Activated CD8-positive, alpha-beta memory T cell treated with anti-CD3 and anti-CD28 coated beads, Interleukin-2, amount 50 U/mL, for 24 hours (primary cell): ENCODE results near the gene CHST11.

Source experiments
- DNase-seq: peaks from one replicate; pipeline ENCODE4 v3.0.0-alpha.2; 2020; ENCODE audit errors: extremely low read depth

Gene CHST11

GRCh38 chr12:104456417-104456949 lies at the start of gene CHST11:
Gene CHST11 (plus strand): TSS chr12:104456948.
- peak; percentile 41 for DNase-seq

- DNase-seq, result no peak
Observed at GRCh38 chr12:104407438-104407837, 49.3 kb upstream of the CHST11 start.

DNA sequence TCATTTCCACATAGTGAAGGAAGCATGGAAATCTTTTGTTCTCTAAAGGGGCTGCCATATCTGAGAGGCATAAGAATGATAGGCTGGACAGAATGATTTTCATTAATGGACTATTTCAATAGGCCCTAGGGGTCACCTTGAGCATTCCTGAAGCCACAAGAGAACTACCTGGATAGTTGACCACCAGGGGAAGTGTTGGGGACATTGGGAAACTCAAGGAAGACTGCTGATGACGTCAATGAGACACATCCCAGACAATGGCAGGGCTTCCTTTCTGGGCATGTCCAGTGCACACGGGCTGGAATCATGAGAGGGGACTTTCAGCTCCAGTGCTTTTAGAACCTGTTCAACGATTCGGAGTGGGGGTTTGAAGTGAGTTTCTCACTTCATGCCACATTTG lies 48.8 kb upstream of the CHST11 start:
- DNase-seq, result no peak

DNA sequence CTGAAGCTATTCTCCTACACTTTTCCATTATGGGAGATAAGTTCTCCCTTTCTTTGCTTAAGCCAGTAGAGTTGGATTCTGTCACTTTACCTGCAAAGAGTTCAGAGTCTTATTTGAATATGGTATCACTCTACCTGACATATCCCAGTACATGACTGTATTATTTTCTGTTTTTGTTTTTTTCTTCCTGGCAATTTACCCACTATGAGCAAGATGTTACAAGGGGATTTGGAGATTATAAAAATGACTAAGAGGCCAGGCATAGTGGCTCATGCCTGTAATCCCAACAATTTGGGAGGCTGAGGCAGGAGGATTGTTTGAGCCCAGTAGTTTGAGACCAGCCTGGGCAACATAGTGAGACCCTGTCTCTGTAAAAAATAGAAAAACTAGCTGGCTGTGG lies 46.4 kb upstream of the CHST11 start:
- no peak for DNase-seq

- no peak for DNase-seq
Observed at GRCh38 chr12:104410786-104411185, 46.0 kb upstream of the CHST11 start.

DNA sequence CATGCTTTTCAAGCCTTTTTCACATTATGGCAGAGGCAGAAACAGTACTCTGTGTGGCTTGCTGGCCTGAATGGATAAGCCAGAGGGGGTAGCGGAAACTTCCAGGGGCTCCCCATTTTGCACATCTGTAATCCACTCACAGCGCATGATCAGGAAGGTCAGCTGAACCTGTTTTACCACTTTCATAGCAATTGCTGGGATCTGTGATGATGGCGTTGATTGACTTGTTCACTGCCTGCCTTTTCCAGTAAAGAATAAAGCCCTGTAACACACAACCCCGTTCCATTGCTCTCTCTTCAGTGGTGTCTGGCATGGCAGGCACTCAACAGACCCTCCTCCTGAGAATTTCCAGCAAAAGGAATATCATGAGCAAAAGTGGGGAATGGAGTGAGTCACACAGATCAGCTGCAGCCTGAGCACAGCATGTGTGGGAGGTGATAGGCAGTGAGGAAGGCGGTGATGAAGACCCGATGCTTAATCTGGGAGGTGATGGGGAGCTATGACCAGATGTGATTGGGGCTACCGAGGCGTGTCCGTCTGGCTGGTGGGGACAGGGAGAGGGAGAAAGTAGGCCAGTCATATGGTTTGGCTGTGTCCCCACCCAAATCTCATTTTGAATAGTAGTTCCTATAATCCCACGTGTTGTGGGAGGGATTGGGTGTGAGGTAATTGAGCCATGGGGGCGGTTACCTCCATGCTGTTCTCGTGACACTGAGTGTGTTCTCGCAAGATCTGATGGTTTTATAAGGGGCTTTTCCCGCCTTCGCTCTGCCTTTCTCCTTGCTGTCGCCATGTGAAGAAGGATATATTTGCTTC lies 44.7 kb upstream of the CHST11 start:
- DNase-seq, result no peak

DNA sequence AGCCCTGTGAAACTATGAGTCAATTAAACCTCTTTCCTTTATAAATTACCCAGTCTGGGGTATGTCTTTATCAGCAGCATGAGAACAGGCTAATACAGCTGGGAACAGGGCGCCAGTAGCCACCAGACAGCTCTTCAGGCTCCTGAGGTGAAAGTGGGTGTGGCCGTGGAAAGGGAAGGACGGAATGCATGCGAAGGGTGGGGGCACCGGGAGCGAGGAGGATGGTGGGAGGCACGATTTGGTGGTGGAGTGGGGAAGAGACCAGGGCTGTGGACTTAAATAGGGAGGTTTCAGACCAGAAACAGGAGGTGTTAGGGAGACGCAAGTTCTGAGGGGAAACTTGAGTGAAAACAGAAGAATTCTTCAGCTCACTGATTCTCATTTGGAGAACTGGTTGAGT lies 44.1 kb upstream of the CHST11 start:
- no peak for DNase-seq

DNA sequence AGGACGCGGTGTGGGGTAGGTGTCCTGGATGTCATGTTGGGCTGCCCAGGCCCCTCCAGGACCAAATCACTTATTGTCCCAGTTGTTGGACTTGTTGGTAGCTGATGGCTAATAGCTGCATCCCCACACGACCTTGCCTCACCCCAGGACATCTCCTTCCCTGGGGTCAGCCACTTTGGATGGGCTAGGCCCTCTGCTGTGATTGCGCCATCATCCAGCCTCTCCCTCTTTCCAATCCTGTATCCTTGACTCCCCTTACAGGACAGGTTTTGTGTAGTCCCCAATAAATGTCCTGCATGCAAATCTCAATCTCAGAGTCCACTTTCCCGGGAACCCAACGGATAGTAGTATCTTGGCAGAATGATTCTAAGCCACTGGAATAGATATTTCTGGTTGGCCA lies 43.4 kb upstream of the CHST11 start:
- DNase-seq, result no peak

DNA sequence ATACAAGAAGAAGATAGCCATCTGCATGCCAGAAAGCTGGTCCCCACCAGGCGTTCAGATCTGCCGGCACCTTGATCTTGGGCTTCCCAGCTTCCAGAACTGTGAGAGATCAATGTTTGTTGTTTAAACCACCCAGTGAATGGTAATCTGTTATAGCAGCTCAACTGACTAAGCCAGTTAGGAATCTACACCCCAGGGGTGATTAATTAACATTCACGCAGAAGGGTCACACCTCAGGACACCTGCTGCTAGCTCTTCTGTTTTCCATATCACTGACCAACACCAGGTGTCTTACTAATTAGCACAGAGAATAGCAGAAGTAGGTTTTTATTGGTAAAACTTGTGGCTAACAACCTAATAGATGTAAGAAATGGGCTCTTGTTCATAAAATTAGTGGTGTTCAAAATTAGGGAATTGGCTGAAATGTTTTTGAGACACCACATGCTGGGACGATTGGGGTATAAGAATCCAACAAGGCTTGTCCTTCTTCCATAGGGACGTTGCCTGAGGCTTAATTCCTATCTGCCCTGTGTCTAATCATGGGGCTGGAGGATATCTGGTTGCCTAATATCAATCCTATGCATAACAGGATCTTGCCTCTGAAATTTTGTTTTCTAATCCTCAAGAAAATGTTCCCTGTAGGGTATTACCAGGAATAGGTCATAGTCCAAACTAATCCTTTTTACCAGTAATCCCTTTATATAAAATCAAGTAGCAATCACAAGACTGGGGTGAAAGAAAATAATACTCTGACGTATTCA lies 42.0 kb upstream of the CHST11 start:
- no peak for DNase-seq

GRCh38 chr12:104415342-104415980 lies 41.3 kb upstream of the CHST11 start:
- no peak for DNase-seq

- DNase-seq, result no peak
Observed at GRCh38 chr12:104416136-104416535, 40.6 kb upstream of the CHST11 start.

DNA sequence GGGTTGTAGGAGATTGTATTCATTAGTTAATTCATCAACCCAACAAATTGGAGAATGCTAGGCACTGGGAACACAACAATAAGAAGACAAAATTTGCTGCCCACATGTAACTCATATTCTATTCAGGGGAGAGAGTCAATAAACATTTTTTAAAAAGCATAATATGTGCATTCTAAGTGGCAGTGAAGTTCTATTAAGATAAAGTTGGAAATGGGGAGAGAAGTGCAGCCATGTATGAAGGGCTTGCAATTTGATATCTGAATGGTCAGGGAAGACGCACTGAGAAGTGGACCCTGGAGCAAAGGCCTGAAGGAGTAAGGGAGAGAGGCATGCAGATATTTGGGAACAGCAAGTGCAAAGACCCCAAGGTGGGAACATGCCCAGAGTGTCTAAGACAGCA lies 40.2 kb upstream of the CHST11 start:
- no peak for DNase-seq

GRCh38 chr12:104419717-104420116 lies 37.0 kb upstream of the CHST11 start:
- DNase-seq, result no peak

DNA sequence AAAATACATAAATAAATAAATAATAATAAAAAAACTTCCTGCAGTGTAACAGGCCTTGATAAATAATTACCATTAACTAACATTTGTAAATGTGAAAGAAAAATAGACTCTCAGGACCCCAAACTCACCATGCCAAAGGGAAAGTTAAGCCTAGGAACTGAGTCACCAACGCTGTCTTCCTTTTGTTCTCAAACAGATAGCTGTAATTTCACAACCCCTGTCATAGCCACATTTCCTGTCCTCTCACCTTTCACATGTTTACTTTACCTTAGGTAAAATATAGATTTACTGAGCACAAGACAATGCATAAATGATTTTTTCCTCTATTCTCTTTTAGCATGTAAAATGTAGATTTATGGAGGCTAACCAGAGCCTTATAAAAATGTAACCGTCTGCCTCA lies 35.9 kb upstream of the CHST11 start:
- DNase-seq, result no peak

- no peak for DNase-seq
Observed at GRCh38 chr12:104421343-104421742, 35.4 kb upstream of the CHST11 start.

DNA sequence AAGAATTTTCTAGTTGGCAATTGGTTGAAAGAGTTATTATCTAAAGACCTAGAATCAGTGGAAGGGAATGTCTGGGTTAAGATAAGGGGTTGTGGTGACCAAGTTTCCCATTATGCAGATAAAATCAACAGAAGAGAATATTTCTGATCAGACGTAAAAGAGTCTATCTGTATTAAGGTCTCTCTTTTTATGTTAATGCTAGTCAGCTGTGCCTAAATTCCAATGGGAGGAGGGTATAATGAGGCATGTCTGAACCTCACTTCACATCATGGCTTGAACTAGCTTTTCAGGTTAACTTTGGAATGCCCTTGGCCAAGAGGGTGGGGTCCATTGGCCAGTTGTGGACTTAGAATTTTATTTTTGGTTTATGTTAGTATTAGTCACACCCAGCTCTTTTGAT lies 34.3 kb upstream of the CHST11 start:
- no peak for DNase-seq

DNA sequence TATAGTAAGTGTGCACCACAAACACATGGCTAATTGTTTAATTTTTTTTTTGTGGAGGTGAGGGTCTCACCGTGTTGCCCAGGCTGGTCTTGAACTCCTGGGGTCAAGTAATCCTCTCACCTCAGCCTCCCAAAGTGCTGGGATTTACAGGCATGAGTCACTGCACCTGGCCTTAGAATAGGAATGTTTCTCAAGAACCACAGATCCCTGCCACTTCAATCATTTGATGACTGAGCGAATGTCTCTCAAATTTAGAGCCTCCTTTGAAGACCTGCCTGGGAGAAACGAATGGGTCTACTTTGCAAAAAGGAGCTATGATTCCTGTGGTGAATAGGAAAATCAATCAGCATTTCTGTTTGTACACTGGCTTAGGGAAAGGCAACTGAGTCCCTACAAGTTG lies 33.5 kb upstream of the CHST11 start:
- DNase-seq, result no peak

DNA sequence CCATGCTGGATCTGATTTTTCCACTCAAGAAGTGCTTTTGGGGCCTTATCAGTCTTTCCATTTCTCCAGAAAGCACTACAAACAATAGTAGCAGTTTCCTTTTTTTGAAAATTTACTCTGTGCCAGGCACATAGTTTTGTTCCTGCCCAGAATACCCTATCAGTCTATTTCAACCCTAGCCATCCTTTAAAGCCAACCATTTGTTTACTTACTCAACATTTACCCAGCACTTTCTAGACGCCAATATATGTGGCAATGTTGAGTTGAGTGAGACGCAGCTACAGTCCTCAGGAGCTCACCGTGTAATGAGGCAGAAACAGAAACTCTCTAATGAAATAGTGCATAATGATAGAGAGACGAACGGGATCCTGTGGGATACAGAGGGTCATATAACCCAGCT lies 32.9 kb upstream of the CHST11 start:
- no peak for DNase-seq

- DNase-seq, result no peak
Observed at GRCh38 chr12:104424955-104425354, 31.8 kb upstream of the CHST11 start.

DNA sequence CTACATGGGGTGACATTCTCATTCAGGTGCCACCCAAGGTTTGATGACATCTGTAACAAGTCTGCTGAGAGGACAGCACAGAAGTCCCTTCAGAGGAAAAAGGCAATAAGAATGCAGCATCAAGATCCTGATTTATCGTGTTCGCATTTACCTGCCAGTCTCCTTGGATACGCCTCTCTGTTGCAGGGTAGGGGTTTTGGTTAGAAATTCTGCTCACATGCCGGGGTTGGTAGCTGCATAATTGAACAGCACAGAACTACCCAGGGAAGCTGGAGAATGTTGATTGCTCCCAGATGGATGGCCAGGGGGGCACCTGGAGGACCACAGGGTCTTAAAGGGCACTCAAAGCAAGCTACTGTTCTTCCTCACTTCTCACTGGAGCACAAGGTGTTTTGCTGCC lies 31.1 kb upstream of the CHST11 start:
- DNase-seq, result no peak

- DNase-seq, result no peak
Observed at GRCh38 chr12:104426926-104427546, 29.7 kb upstream of the CHST11 start.

GRCh38 chr12:104427547-104427938 lies 29.2 kb upstream of the CHST11 start:
- no peak for DNase-seq
